Liver (tissue), 9 donors: Measurements from ENCODE around the gene SUGCT. TPM values are rescaled to one million over a fixed set of nuclear protein-coding genes. Genes with fewer than 3 reads are reported as not detected.

Experiments used
- DNase-seq: peaks from one replicate; pipeline ENCODE4 v3.0.0-alpha.2; 2017; ENCODE audit warnings: low spot score
- H3K27ac ChIP-seq, 2 donors: one replicate each; pipeline ENCODE4 v1.7.0; 2013; ENCODE audit warnings: inconsistent platforms in 2 of 2, low read length in 2 of 2, control low read depth in 1 of 2, low read depth in 1 of 2, mild to moderate bottlenecking in 1 of 2
- H3K27me3 ChIP-seq, 4 donors: one replicate each; pipeline versions ENCODE4 v1.6.1 to v1.7.0; 2013; ENCODE audit warnings: low read length in 3 of 4, inconsistent platforms in 1 of 4, mild to moderate bottlenecking in 1 of 4, moderate library complexity in 1 of 4; ENCODE audit not compliant: control insufficient read depth in 4 of 4, insufficient read depth in 4 of 4
- H3K36me3 ChIP-seq, 4 donors: one replicate each; pipeline versions ENCODE4 v1.6.1 to v1.7.0; 2013; ENCODE audit warnings: low read length in 3 of 4, mild to moderate bottlenecking in 3 of 4, low read depth in 1 of 4, moderate library complexity in 1 of 4; ENCODE audit not compliant: control insufficient read depth in 4 of 4, insufficient read depth in 3 of 4
- H3K4me1 ChIP-seq, 4 donors: one replicate each; pipeline versions ENCODE4 v1.6.1 to v1.7.0; 2013; ENCODE audit warnings: low read length in 3 of 4, mild to moderate bottlenecking in 3 of 4, moderate library complexity in 1 of 4; ENCODE audit not compliant: control insufficient read depth in 4 of 4, insufficient read depth in 4 of 4
- H3K4me3 ChIP-seq, 3 donors: one replicate each; pipeline versions ENCODE4 v1.6.1 to v1.7.0; 2013; ENCODE audit warnings: low read length in 3 of 3, control low read depth in 1 of 3, low read depth in 1 of 3, mild to moderate bottlenecking in 1 of 3
- H3K9ac ChIP-seq, 2 donors: one replicate each; pipeline ENCODE4 v1.7.0; 2013; ENCODE audit warnings: low read length in 2 of 2, mild to moderate bottlenecking in 2 of 2, moderate library complexity in 2 of 2, control low read depth in 1 of 2, low read depth in 1 of 2
- H3K9me3 ChIP-seq, 4 donors: one replicate each; pipeline versions ENCODE4 v1.6.1 to v1.7.0; 2013; ENCODE audit warnings: low read length in 3 of 4; ENCODE audit not compliant: control insufficient read depth in 4 of 4
- EGR1 ChIP-seq, 2 donors: IDR thresholded peaks; 2 replicates each; pipeline ENCODE4 v1.6.1; 2016 to 2018; ENCODE audit warnings: antibody characterized with exemption in 2 of 2, low read depth in 2 of 2
- FOXA1 ChIP-seq: IDR thresholded peaks from 2 replicates; pipeline ENCODE4 v1.6.1; 2016; ENCODE audit warnings: antibody characterized with exemption
- FOXA2 ChIP-seq: IDR thresholded peaks from 2 replicates; pipeline ENCODE4 v1.6.1; 2016; ENCODE audit warnings: antibody characterized with exemption
- GABPA ChIP-seq, 2 donors: IDR thresholded peaks in 1 of 2; conservative IDR thresholded peaks in 1 of 2; 2 replicates each; pipeline ENCODE4 v1.6.1; 2016; ENCODE audit warnings: antibody characterized with exemption in 2 of 2, mild to moderate bottlenecking in 1 of 2, moderate library complexity in 1 of 2
- HNF4A ChIP-seq, 2 donors: conservative IDR thresholded peaks; 2 replicates each; pipeline ENCODE4 v1.6.1; 2016; ENCODE audit warnings: antibody characterized with exemption in 2 of 2, mild to moderate bottlenecking in 2 of 2
- HNF4G ChIP-seq: IDR thresholded peaks from 2 replicates; pipeline ENCODE4 v1.6.1; 2016; ENCODE audit warnings: antibody characterized with exemption
- JUND ChIP-seq, 2 donors: IDR thresholded peaks; 2 replicates each; pipeline ENCODE4 v1.6.1; 2016; ENCODE audit warnings: antibody characterized with exemption in 2 of 2
- NR2F2 ChIP-seq: IDR thresholded peaks from 2 replicates; pipeline ENCODE4 v1.6.1; 2016; ENCODE audit warnings: antibody characterized with exemption
- RAD21 ChIP-seq, 2 donors: IDR thresholded peaks; 2 replicates each; pipeline ENCODE4 v1.6.1; 2016; ENCODE audit warnings: antibody characterized with exemption in 2 of 2, mild to moderate bottlenecking in 2 of 2
- RXRA ChIP-seq, 2 donors: IDR thresholded peaks; 2 replicates each; pipeline ENCODE4 v1.6.1; 2017 to 2018; ENCODE audit warnings: antibody characterized with exemption in 2 of 2, mild to moderate bottlenecking in 1 of 2
- SP1 ChIP-seq: IDR thresholded peaks from 2 replicates; pipeline ENCODE4 v1.6.1; 2018; ENCODE audit warnings: antibody characterized with exemption, mild to moderate bottlenecking
- TAF1 ChIP-seq: conservative IDR thresholded peaks from 2 replicates; pipeline ENCODE4 v1.6.1; 2016; ENCODE audit warnings: antibody characterized with exemption, mild to moderate bottlenecking
- YY1 ChIP-seq: IDR thresholded peaks from 2 replicates; pipeline ENCODE4 v1.6.1; 2016; ENCODE audit warnings: antibody characterized with exemption, mild to moderate bottlenecking
- WGBS: extraction: QIAGEN DNeasy Blood & Tissue Kit; methylation state at CpG from one replicate; pipeline ENCODE4 v1.1.7; 2013; 5-methylcytosine and 5-hydroxymethylcytosine counted together
- polyA plus RNA-seq, 2 donors: library from polyadenylated mRNA; stranded (reverse) in 1 of 2; unstranded in 1 of 2; fragments of 200-250 nt in 1 of 2; fragments of >200 nt in 1 of 2; fragmentation: Nextera tagmentation in 1 of 2; extraction: Ambion mirVana in 1 of 2; gene quantifications; one replicate each; pipeline versions ENCODE4 v1.2.1 to v1.2.3, GENCODE V29; 2013 to 2015
- total RNA-seq, 2 donors: library from RNA; depleted of rRNA; stranded (reverse); fragments of >200 nt; gene quantifications; one replicate each; pipeline ENCODE4 v1.2.3, GENCODE V29; 2014
- TF ChIP-seq, protein P1 (sequence below): IDR thresholded peaks from 2 replicates; pipeline ENCODE4 v1.6.1; 2016; ENCODE audit warnings: antibody characterized with exemption, mild to moderate bottlenecking
- TF ChIP-seq, protein P2 (sequence below): IDR thresholded peaks from 2 replicates; pipeline ENCODE4 v1.6.1; 2016; ENCODE audit warnings: antibody characterized with exemption
- TF ChIP-seq, protein P3 (sequence below): IDR thresholded peaks from 2 replicates; pipeline ENCODE4 v1.6.1; 2016; ENCODE audit warnings: antibody characterized with exemption
- TF ChIP-seq, protein P4 (sequence below): fragments of 150-350 bp; IDR thresholded peaks from 2 replicates; pipeline ENCODE4 v1.5.1; 2017; ENCODE audit warnings: improper control_type of control experiment, low read depth, low read length; ENCODE audit not compliant: missing input control
- TF ChIP-seq, protein P5 (sequence below): IDR thresholded peaks from 2 replicates; pipeline ENCODE4 v1.6.1; 2016; ENCODE audit warnings: antibody characterized with exemption
- donor health status: healthy.
- donor health status: healthy.
- donor health status: healthy.
- donor health status: healthy.
- donor health status: healthy.

Gene SUGCT
- total and polyA plus RNA-seq, 4 donors = 6.2 to 11.9 (median 9.9) TPM

DNA sequence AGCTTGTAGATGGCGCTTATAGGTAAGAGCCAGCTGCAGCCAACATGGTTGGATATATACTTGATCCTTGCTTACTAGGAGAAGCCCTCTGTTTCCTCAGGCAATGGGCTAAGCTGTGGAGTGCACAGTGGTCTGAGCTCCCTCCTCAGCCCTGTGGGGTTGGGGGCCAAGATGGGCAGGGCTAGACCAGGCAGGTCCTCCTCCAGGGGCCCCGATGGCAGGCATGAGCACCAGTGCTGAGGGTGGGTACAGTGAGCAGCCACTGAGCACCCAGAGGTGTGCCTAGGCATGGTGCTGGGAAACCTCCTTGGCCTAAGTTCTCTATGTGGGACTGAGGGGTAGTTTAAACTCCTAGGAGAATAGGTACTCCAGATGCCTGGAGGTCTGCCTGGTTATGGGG, 680.2 kb downstream of the SUGCT start:
- Histone ChIP-seq H3K4me3 (no peak overlapping the region), H3K36me3 (peaks cover 0 to 7% (median 0%) of the 10 kb centered on the region in 4 donors), H3K4me1 (no peaks in the 10 kb centered on the region), H3K27me3 (no peaks in the 10 kb centered on the region), H3K9me3 (peaks cover 0 to 4% (median 0%) of the 10 kb centered on the region in 4 donors), H3K9ac (no peak overlapping the region), H3K27ac (no peak overlapping the region)
- no peak for TF ChIP-seq HNF4A (conservative IDR thresholded peaks at IDR 0.05)
- TF ChIP-seq, protein P1, sequence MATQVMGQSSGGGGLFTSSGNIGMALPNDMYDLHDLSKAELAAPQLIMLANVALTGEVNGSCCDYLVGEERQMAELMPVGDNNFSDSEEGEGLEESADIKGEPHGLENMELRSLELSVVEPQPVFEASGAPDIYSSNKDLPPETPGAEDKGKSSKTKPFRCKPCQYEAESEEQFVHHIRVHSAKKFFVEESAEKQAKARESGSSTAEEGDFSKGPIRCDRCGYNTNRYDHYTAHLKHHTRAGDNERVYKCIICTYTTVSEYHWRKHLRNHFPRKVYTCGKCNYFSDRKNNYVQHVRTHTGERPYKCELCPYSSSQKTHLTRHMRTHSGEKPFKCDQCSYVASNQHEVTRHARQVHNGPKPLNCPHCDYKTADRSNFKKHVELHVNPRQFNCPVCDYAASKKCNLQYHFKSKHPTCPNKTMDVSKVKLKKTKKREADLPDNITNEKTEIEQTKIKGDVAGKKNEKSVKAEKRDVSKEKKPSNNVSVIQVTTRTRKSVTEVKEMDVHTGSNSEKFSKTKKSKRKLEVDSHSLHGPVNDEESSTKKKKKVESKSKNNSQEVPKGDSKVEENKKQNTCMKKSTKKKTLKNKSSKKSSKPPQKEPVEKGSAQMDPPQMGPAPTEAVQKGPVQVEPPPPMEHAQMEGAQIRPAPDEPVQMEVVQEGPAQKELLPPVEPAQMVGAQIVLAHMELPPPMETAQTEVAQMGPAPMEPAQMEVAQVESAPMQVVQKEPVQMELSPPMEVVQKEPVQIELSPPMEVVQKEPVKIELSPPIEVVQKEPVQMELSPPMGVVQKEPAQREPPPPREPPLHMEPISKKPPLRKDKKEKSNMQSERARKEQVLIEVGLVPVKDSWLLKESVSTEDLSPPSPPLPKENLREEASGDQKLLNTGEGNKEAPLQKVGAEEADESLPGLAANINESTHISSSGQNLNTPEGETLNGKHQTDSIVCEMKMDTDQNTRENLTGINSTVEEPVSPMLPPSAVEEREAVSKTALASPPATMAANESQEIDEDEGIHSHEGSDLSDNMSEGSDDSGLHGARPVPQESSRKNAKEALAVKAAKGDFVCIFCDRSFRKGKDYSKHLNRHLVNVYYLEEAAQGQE = no peak
- TF ChIP-seq FOXA1 = no peak
- TF ChIP-seq, protein P2, sequence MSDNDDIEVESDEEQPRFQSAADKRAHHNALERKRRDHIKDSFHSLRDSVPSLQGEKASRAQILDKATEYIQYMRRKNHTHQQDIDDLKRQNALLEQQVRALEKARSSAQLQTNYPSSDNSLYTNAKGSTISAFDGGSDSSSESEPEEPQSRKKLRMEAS = no peak
- no peak for TF ChIP-seq NR2F2
- no peak for TF ChIP-seq TAF1
- TF ChIP-seq, protein P3, sequence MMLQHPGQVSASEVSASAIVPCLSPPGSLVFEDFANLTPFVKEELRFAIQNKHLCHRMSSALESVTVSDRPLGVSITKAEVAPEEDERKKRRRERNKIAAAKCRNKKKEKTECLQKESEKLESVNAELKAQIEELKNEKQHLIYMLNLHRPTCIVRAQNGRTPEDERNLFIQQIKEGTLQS = no peak
- TF ChIP-seq, protein P4, sequence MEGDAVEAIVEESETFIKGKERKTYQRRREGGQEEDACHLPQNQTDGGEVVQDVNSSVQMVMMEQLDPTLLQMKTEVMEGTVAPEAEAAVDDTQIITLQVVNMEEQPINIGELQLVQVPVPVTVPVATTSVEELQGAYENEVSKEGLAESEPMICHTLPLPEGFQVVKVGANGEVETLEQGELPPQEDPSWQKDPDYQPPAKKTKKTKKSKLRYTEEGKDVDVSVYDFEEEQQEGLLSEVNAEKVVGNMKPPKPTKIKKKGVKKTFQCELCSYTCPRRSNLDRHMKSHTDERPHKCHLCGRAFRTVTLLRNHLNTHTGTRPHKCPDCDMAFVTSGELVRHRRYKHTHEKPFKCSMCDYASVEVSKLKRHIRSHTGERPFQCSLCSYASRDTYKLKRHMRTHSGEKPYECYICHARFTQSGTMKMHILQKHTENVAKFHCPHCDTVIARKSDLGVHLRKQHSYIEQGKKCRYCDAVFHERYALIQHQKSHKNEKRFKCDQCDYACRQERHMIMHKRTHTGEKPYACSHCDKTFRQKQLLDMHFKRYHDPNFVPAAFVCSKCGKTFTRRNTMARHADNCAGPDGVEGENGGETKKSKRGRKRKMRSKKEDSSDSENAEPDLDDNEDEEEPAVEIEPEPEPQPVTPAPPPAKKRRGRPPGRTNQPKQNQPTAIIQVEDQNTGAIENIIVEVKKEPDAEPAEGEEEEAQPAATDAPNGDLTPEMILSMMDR = no peak
- no peak for TF ChIP-seq HNF4G
- no peak for TF ChIP-seq FOXA2
- no peak for TF ChIP-seq RAD21 (IDR thresholded peaks at IDR 0.05)
- TF ChIP-seq SP1 = no peak
- TF ChIP-seq, protein P5, sequence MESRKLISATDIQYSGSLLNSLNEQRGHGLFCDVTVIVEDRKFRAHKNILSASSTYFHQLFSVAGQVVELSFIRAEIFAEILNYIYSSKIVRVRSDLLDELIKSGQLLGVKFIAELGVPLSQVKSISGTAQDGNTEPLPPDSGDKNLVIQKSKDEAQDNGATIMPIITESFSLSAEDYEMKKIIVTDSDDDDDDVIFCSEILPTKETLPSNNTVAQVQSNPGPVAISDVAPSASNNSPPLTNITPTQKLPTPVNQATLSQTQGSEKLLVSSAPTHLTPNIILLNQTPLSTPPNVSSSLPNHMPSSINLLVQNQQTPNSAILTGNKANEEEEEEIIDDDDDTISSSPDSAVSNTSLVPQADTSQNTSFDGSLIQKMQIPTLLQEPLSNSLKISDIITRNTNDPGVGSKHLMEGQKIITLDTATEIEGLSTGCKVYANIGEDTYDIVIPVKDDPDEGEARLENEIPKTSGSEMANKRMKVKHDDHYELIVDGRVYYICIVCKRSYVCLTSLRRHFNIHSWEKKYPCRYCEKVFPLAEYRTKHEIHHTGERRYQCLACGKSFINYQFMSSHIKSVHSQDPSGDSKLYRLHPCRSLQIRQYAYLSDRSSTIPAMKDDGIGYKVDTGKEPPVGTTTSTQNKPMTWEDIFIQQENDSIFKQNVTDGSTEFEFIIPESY = no peak
- no peak for TF ChIP-seq RXRA (IDR thresholded peaks at IDR 0.05)
- no peak for TF ChIP-seq YY1
- no peak for TF ChIP-seq JUND (IDR thresholded peaks at IDR 0.05)
- no peak for TF ChIP-seq EGR1 (IDR thresholded peaks at IDR 0.05; ENCODE audit: low read depth in 2 of 2)
- TF ChIP-seq GABPA (IDR thresholded peaks at IDR 0.05 in 1 of 2, conservative IDR thresholded peaks at IDR 0.05 in 1 of 2) = no peak
- over 99% methylated on average over 2 of the region's 2 CpGs for WGBS
- DNase-seq = no peak
